Cerebellar nuclear complex (tissue), 1 donor: Measurements from ENCODE around the gene CLCN6.
"Not testable (repeated sequence)": the region's sequence is repeated elsewhere in the genome, so short reads cannot be mapped to it uniquely, and the experiment has no call there.

Experiments
- DNase-seq, 2 experiments: peaks; one replicate each; lab custom pipeline; 2025; lab: John Stamatoyannopoulos, UW

The CLCN6 gene

GRCh38 chr1:11795238-11795890, 10.6 kb upstream of the CLCN6 start:
- no peak for DNase-seq

GRCh38 chr1:11796036-11796828, 9.8 kb upstream of the CLCN6 start:
- no peak for DNase-seq

DNA sequence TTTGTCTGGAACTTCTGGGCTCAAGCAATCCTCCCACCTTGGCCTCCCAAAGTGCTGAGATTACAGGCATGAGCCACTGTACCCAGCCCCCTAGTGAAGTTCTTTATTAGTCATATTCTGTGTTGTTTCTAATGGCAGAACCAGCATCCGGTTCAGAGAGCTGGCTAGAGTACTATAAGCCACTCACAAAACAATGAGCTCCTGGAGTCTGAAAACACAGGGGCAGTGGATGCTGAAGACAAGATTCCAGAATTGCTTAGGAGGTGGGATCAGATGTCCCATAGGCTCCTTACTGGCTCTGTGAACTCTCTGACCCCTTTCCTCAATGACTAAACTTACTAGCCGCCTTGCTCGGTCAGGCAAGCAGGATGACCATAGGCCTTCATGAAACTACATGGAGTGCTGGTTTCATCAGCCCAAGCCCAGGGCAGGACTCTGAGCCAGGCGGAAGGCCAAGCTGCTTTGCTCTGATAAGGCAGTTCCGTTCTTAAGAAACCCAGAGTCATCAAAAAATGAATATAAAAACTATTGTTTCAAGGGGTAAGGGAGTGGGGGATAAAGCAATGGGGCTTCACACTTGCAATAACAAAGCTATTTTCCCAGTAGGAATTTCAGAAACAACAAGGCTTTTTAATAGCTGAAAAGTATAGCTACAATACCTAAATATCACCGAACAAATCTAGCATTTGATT, 8.3 kb upstream of the CLCN6 start:
- DNase-seq = no peak

DNA sequence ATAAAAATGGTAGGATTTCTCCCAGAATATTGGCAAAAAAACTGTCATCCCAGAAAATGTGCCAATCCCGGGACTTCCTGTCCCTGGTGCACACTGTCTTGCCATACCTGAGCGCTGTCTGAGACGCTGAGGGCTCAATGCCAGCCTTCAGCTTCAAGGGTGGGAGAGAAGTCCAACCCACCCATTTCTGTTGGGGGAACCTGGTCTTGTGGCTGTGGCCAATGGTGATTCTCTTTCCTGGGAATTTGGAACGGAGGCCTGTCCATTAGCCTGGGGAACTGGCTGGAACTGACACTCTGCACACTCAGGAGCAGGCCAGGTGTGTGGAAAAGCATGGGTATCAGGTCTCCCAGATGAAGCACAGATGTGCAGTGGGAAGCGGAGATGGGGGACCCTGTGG, 6.9 kb upstream of the CLCN6 start:
- DNase-seq = no peak

- DNase-seq = no peak
These were observed 6.1 kb upstream of the CLCN6 start for GRCh38 chr1:11799896-11800295.

- DNase-seq = no peak
These were observed 5.6 kb upstream of the CLCN6 start for GRCh38 chr1:11800391-11800755.

DNA sequence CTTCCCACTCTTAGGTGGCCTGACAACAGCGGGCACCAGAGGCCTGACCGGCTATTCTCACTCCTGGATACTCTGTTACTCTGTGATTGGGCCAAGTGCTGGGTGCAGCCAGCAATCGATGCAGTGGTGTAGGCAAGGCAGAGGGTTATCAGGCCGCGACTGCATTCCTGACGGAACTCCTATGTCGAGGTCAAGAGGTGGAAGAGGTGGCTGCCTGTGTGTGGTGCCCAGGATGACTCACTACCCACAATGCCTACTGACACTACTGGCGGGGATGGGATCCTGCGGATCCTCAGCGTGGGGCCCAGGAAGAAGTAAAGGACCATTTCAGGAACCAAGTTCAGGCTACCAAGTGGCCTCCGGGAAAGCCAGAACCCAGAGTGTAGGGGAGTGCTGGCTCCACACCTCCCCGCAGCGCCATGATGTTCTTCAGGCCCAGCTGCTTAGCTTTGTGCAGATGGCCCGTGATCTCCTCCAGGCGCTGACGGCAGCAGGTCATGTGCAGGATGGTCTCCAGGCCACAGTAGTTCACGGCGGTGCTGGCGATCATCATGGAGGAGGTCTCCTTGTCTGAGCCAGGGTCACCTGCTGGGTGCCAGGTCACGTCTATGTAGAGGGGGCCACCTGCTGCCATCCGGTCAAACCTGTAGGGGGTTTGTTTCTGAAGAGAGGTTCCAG, 5.1 kb upstream of the CLCN6 start:
- DNase-seq = no peak

GRCh38 chr1:11802616-11802972, 3.4 kb upstream of the CLCN6 start:
- DNase-seq = no peak

DNA sequence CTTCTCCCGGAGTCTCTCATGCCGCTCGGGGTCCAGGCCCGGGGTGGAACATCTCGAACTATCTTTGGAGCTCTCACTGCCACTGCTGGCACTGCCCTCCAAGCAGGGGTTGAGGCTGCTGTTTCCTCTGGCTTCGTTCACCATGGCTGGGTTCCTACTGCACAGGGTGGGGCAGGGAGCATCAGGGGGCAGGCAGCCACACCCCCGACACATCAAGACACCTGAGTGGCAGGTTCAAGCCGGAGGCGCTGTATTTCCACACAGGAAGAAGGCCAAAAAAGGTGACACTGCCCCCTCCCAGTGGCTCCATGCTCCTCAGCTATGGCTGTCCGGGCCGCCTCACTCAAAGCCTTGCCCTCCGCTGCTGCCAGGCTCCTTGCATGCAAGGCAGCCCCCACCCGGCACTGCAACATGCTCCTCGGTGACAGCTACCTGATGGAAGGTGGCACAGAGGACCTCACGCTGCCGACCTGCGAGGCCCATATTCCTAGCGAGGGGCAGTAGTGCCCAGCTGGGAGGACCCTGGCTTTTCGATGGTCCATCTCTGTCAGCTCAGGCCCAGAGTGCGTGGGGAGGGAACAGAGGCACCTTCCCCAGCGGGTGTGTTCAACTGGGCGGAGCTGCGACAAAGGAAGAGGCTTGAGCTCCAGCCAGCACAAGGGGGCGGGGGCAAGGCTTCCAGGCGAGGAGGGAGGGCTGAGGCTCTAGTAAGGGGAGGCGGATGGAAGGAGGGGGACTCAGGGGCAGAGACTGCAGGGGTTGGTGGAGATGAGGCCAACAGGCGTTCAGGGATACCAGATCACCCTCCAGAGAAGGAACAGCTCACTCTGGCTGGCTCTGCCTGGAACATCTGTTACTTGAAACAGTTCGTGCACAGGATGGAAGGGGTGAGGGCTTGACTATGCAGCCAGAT, 2.8 kb upstream of the CLCN6 start:
- peak in 1 of 2 experiments; percentile 7 for DNase-seq

- DNase-seq = not testable (repeated sequence)
These were observed 1.9 kb upstream of the CLCN6 start for GRCh38 chr1:11803924-11804665.

DNA sequence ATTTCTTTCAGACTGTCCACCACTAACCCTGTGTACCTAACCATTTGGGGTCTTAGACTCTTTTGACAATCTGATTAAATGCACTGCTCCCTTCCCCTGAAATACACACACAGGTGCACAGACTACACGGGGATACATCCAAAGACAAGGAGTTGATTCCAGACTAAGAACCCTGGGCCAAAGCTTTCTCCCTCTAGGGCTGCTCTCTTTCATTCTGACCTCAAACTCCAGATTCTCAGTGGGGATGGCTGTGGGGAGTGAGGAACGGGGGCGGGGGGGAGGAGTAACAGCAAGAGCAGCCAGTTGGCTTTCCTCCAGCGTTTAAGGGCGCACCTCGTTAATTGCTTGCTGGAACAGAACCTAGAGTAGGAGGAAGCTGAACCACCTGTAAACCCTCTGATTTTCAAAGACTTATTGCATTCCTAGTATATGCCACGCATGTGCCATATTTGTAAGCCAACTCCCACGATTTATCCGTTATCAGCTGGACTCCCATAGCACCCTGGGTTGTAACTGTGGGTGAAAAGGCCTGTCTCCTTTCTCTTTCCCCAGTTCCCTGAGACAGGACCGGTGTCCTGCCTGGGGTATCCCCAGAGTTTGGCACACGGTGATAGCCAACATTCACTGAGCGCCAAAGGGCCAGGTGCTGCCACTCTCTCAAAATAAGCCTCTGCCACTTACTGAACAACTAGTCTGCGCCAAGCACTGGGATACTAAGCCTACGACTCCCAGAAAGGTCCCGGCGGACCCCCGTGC, 1.1 kb upstream of the CLCN6 start:
- DNase-seq = no peak

DNA sequence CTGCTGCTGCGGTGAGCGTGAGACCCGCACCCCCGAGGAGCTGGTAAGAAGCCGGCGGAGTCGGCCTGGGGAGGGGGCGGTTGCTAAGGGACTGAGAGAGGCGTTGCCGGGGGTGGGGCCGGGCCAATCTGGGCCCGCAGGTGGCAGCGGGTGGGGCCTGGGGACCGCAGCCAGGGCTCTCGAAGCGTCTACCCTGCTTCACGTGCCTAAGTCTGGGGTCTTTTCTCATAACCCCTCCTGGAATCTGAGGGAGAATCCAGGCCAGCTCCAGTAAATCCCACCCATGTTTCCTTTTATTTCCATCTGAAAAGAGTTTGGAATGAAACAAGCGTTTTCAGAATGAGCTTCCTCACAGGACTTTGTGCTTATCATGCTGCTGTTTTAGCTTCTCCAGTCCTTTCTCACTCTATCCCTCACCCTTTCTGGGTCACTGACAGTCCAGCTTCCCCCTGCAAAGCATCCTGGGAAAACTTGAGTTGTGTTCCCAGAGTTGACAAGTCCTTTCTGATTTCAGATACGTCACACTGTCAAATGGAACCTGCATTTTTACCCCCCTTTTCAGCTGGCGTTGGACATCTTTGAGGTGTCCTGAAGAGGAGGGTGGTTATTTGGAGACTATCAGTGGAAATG, 431 bp downstream of the CLCN6 start:
- DNase-seq = no peak

GRCh38 chr1:11807133-11807532, 1.1 kb downstream of the CLCN6 start:
- no peak for DNase-seq

DNA sequence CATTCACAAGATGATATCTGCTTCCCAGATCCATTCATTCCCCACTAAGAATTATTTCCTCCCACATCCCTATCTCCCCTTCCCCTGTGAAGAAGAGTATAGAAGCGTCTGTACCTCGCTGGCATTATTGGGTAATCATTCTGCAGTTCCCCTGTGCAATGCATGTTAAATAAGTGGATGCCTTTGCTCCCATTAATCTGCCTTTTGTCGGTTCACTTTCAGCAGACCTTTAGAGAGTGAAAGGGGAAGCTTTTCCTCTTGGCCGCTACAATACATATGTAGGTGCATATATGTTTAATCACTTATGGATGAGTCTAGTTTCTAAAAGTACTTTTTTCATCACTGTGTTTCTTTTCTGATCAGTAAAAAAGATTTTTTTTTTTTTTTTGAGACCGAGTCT, 7.0 kb downstream of the CLCN6 start:
- DNase-seq = no peak

- DNase-seq = no peak
These were observed 11.2 kb downstream of the CLCN6 start for GRCh38 chr1:11817192-11817591.

DNA sequence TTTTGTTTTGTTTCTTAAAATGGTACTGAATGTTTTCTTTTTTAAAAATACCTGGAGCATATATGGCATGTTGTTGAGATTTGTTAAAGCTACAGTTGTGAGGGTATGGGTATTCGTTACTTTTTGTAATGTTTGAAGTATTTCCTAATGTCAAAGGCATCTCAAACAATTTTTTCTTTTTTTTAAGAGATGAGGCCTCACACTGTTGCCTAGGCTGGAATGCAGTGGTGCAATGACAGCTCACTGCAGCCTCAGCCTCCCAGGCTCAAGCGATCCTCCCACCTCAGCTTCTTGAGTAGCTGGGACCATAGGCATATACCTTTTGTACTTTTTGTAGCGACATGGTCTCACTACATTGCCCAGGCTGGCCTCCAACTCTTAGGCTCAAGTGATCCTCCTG, 16.1 kb downstream of the CLCN6 start:
- DNase-seq = no peak

- no peak for DNase-seq
These were observed 17.6 kb downstream of the CLCN6 start for GRCh38 chr1:11823366-11824137.

DNA sequence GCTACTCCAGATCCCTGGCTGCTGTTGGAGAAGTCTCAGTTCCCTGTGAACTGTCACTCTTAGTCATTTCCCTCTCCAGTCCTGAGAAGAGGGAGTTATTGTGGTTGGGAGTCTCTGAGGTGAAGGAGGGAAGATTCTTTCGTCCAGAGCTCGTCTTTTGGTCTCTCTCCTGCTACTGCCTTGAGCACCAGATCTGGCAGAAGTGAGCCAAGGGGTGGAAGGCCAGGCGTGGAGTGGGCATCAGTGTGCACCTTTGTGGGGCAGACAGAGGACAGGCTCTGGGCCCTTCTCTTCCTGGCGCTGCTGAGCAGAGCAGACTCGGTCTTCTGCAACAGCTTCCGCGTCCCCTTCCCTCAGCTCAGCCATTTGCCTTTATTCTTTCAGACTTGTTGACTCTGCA, 19.1 kb downstream of the CLCN6 start:
- DNase-seq = no peak

GRCh38 chr1:11826946-11827345, 21.0 kb downstream of the CLCN6 start:
- DNase-seq = no peak
